Heart left ventricle (tissue), 16 donors: ENCODE data around the gene CFAP221. TPM values are rescaled to one million over a fixed set of nuclear protein-coding genes. Genes with fewer than 3 reads are reported as not detected.

Experiments used
- ATAC-seq, 4 donors: fragments of 200-7000 bp; cut with Tn5 transposase; one replicate each; pipeline ENCODE4 v1.9.1; 2020 to 2022; ENCODE audit warnings: moderate library complexity in 4 of 4, mild to moderate bottlenecking in 3 of 4, moderate number of reproducible peaks in 1 of 4
- DNase-seq, 5 donors: peaks; one replicate each; pipeline ENCODE4 v3.0.0-alpha.2; 2020
- H3K27ac ChIP-seq, 12 donors: fragments of 200-600 bp; sonication (generic) in 4 of 12; one replicate each; pipeline versions ENCODE4 v1.5.0 to v1.8.0; 2016 to 2022; ENCODE audit warnings: mild to moderate bottlenecking in 2 of 12
- H3K27me3 ChIP-seq, 9 donors: fragments of 200-600 bp; sonication (generic) in 2 of 9; one replicate each; pipeline versions ENCODE4 v1.5.1 to v1.8.0; 2016 to 2022; ENCODE audit warnings: mild to moderate bottlenecking in 3 of 9
- H3K36me3 ChIP-seq, 9 donors: fragments of 200-600 bp; sonication (generic) in 2 of 9; one replicate each; pipeline versions ENCODE4 v1.5.0 to v1.8.0; 2018 to 2022; ENCODE audit warnings: mild to moderate bottlenecking in 2 of 9
- H3K4me1 ChIP-seq, 12 donors: fragments of 200-600 bp; sonication (generic) in 4 of 12; one replicate each; pipeline versions ENCODE4 v1.5.0 to v1.8.0; 2016 to 2022; ENCODE audit warnings: mild to moderate bottlenecking in 3 of 12
- H3K4me3 ChIP-seq, 12 donors: fragments of 200-600 bp; sonication (generic) in 4 of 12; one replicate each; pipeline versions ENCODE4 v1.5.0 to v1.8.0; 2017 to 2022; ENCODE audit warnings: mild to moderate bottlenecking in 9 of 12, moderate library complexity in 4 of 12
- H3K9me3 ChIP-seq, 12 donors: fragments of 200-600 bp; sonication (generic) in 4 of 12; one replicate each; pipeline versions ENCODE4 v1.5.0 to v1.8.0; 2016 to 2022; ENCODE audit warnings: mild to moderate bottlenecking in 1 of 12
- CTCF ChIP-seq, 12 donors: fragments of 200-600 bp; sonication (generic) in 4 of 12; IDR thresholded peaks; one replicate each; pipeline versions ENCODE4 v1.5.0 to v1.8.0; 2018 to 2022; ENCODE audit warnings: antibody characterized with exemption in 12 of 12, mild to moderate bottlenecking in 5 of 12
- POLR2A ChIP-seq, 2 donors: fragments of 450-650 bp; IDR thresholded peaks; one replicate each; pipeline ENCODE4 v1.6.1; 2017; ENCODE audit warnings: antibody characterized with exemption in 2 of 2, mild to moderate bottlenecking in 2 of 2, moderate library complexity in 2 of 2
- WGBS, 4 donors: extraction: QIAGEN DNeasy Blood & Tissue Kit in 2 of 4; methylation state at CpG; one replicate each; pipeline versions ENCODE4 v1.1.5 to v1.1.7; 2013 to 2018; 5-methylcytosine and 5-hydroxymethylcytosine counted together
- intact Hi-C, 10 donors: fragments of 100-400 bp; cut with DNase I; formaldehyde crosslinking; loops; one replicate each; pipeline versions ENCODE4 v1.11.1 to v1.14.2; 2022
- polyA plus RNA-seq, 2 donors: library from polyadenylated mRNA; stranded (reverse); fragments of 200-250 nt; gene quantifications; one replicate each; pipeline ENCODE4 v1.2.3, GENCODE V29; 2013
- total RNA-seq, 9 donors: library from RNA; depleted of rRNA in 2 of 9; stranded (reverse); fragments of >200 nt in 2 of 9; fragmentation: NEBNext Ultra II Directional in 3 of 9; extraction: Animal tissue kit (Norgen Biotek cat#: 25700) in 3 of 9; gene quantifications; one replicate each; pipeline versions ENCODE4 v1.1.0 to v1.2.4, GENCODE V29; 2016 to 2023
- donor health status: ischemic (EF 13 %, LVEDD 7.1; RV severe dilation, severe dysfunction).
- donor health status: healthy with polysubstance abuse.
- donor health status: DM: no; HTN: yes; CAD: no.
- donor health status: DM: no; HTN: no; CAD: no.
- donor health status: ischemic (EF 25% LVEDD 6.9; RV normal size, moderate dysfunction).
- donor health status: ischemic (EF 25% LVEDD 5.7; RV mildly dilated, moderate dysfunction).
- donor health status: healthy.
- donor health status: DM: yes; HTN: yes; CAD: no.
- donor health status: ischemic (EF 35%, LVEDD 5.7; RV mildly dilated, moderate dysfunction).
- donor health status: nonischemic (EF 11% LVEDD 7.7; RV severe dilation, severe dysfunction).
- donor health status: DM: yes; HTN: yes; CAD: no.
- donor health status: PGD.
- donor health status: ischemic (EF 29% LVEDD 5.4; RV normal size, mild dysfunction).
- donor health status: nonischemic (EF 23%, LVEDD 6.1; RV moderate dilation, normal function).

CFAP221 gene
- total and polyA plus RNA-seq, 11 donors = 0.08 to 2.2 (median 1.4) TPM; not detected in 1

- peaks cover 5 to 48% (median 19%) of the 10 kb centered on the region in 9 donors for H3K27me3 ChIP-seq
- H3K36me3 ChIP-seq = no peaks in the 10 kb centered on the region
- peaks cover 0 to 16% (median 0%) of the 10 kb centered on the region in 12 donors for H3K4me1 ChIP-seq
- no peak within 1 kb of the TSS for H3K27ac ChIP-seq
- TF ChIP-seq CTCF (IDR thresholded peaks at IDR 0.05) = no peak
- TF ChIP-seq POLR2A (IDR thresholded peaks at IDR 0.05) = no peak
- peak in 3 of 4 donors; percentile 32 to 59 (median 49) for ATAC-seq
- H3K9me3 ChIP-seq = no peaks in the 10 kb centered on the region
- WGBS, 4 donors = 5 to 9% (median 6%) methylated on average over 33 to 74 of the region's 74 CpGs
- peak in 1 of 5 donors; percentile 24 for DNase-seq
- peak within 1 kb of the TSS in 8 of 12 donors; percentile 7 to 39 (median 19) for H3K4me3 ChIP-seq
- intact Hi-C loops = loop anchor here in 1 of 10 donors (10.0 kb wide), 1 partner anchor 121 kb away; no protein-coding TSS in a partner anchor
These were observed 20.1 kb upstream of the CFAP221 start, which contains the start of gene SCTR for GRCh38 chr2:119523952-119524694. Gene SCTR (minus strand): TSS chr2:119524483. CDS start chr2:119524226, 257 bp downstream.

- no peaks in the 10 kb centered on the region for H3K9me3 ChIP-seq
- H3K27me3 ChIP-seq = peaks cover 5 to 48% (median 19%) of the 10 kb centered on the region in 9 donors
- ATAC-seq = no peak
- no peak for DNase-seq
- no peak overlapping the region for H3K4me3 ChIP-seq
- 74 to 85% (median 79%) methylated on average over 4 of the region's 4 CpGs for WGBS, 4 donors
- intact Hi-C loops = loop anchor here in 1 of 10 donors (10.0 kb wide), 1 partner anchor 119 kb away; no protein-coding TSS in a partner anchor
- H3K36me3 ChIP-seq = no peaks in the 10 kb centered on the region
- peaks cover 0 to 16% (median 0%) of the 10 kb centered on the region in 12 donors for H3K4me1 ChIP-seq
- TF ChIP-seq POLR2A (IDR thresholded peaks at IDR 0.05) (no peak), CTCF (IDR thresholded peaks at IDR 0.05) (no peak)
- no peak overlapping the region for H3K27ac ChIP-seq
These were observed 18.6 kb upstream of the CFAP221 start for GRCh38 chr2:119525614-119526013.

- H3K4me1 ChIP-seq = peaks cover 0 to 16% (median 0%) of the 10 kb centered on the region in 12 donors
- 90 to 93% (median 91%) methylated on average over 2 of the region's 2 CpGs for WGBS, 4 donors
- intact Hi-C loops = loop anchor here in 1 of 10 donors (10.0 kb wide), 1 partner anchor 117 kb away; no protein-coding TSS in a partner anchor
- DNase-seq (no peak), ATAC-seq (no peak)
- peaks cover 0 to 15% (median 5%) of the 10 kb centered on the region in 12 donors for H3K9me3 ChIP-seq
- H3K27ac ChIP-seq = no peak overlapping the region
- H3K4me3 ChIP-seq = no peak overlapping the region
- H3K36me3 ChIP-seq = no peaks in the 10 kb centered on the region
- TF ChIP-seq POLR2A (IDR thresholded peaks at IDR 0.05) (no peak), CTCF (IDR thresholded peaks at IDR 0.05) (no peak)
- H3K27me3 ChIP-seq = peaks cover 5 to 37% (median 11%) of the 10 kb centered on the region in 9 donors
These were observed 16.2 kb upstream of the CFAP221 start for GRCh38 chr2:119527999-119528398.

GRCh38 chr2:119531292-119531691 lies 13.0 kb upstream of the CFAP221 start:
- no peak for TF ChIP-seq CTCF (IDR thresholded peaks at IDR 0.05)
- no peak for TF ChIP-seq POLR2A (IDR thresholded peaks at IDR 0.05)
- DNase-seq (no peak), ATAC-seq (no peak)
- Histone ChIP-seq H3K27me3 (peaks cover 0 to 7% (median 0%) of the 10 kb centered on the region in 9 donors), H3K36me3 (no peaks in the 10 kb centered on the region), H3K4me3 (no peak overlapping the region), H3K4me1 (no peaks in the 10 kb centered on the region), H3K27ac (no peak overlapping the region), H3K9me3 (peaks cover 0 to 36% (median 16%) of the 10 kb centered on the region in 12 donors)
- 42 to 52% (median 46%) methylated on average over 3 of the region's 3 CpGs for WGBS, 4 donors
- intact Hi-C loops = no loop called here
